ENCODE data around the gene PDE6H.

DNA sequence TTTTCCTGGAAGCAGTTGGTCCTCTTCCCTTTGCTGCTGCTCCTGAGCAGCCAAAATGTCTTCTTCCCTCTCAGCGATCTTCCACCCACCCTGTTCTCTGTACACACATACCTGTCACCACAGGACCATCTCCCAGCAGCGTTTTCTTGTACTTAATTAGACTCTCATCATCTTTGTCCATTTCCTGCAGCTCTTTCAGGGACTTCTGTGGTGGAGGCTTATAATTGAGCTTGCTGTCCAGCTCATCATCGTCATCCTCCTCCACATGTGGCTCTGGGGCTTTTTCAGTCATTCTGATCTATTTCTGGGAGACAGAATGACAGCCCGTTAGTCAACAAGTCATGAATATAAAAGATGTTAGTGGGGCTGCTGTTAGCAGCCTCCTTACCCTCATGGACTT, 22.4 kb upstream of the PDE6H start:
- TF ChIP-seq, protein P1, sequence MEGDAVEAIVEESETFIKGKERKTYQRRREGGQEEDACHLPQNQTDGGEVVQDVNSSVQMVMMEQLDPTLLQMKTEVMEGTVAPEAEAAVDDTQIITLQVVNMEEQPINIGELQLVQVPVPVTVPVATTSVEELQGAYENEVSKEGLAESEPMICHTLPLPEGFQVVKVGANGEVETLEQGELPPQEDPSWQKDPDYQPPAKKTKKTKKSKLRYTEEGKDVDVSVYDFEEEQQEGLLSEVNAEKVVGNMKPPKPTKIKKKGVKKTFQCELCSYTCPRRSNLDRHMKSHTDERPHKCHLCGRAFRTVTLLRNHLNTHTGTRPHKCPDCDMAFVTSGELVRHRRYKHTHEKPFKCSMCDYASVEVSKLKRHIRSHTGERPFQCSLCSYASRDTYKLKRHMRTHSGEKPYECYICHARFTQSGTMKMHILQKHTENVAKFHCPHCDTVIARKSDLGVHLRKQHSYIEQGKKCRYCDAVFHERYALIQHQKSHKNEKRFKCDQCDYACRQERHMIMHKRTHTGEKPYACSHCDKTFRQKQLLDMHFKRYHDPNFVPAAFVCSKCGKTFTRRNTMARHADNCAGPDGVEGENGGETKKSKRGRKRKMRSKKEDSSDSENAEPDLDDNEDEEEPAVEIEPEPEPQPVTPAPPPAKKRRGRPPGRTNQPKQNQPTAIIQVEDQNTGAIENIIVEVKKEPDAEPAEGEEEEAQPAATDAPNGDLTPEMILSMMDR (conservative IDR thresholded peaks at IDR 0.05; ENCODE audit: low read length) = no peak
- TF ChIP-seq EZH2phosphoT487 (IDR thresholded peaks at IDR 0.05; ENCODE audit: borderline replicate concordance) = no peak

Measured in Loucy (cell line).